Measurements from ENCODE around the gene MRPS6. TPM values are rescaled to one million over a fixed set of nuclear protein-coding genes. Genes with fewer than 3 reads are reported as not detected.

The MRPS6 gene
- total RNA-seq, 1 donor from 2014 or later = 139 TPM

DNA sequence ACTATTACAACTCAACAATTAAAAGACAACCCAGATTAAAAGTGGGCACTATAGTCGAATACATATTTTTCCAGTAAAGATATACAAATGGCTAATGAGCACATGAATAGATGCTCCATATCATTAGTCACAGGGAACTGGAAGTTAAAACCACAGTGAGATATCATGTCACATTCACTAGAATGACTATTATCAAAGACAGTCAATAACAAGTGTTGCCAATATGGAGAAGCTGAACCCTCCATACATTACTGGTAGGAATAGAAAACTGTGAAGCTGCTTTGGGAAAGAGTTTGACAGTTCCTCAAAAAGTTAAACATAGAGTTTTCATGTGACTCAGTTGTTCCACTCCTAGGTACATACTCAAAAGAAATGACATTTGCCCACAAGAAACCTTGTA lies 30.6 kb upstream of the MRPS6 start:
- H3K27me3 Mint-ChIP-seq (ENCODE audit: insufficient read depth) = peaks cover 9% of the 10 kb centered on the region
- peaks cover 6% of the 10 kb centered on the region for H3K36me3 Mint-ChIP-seq (ENCODE audit: low read depth)
- H3K9me3 Mint-ChIP-seq = peaks cover 9% of the 10 kb centered on the region
- intact Hi-C loops (cut with micrococcal nuclease) = loop anchor here (2.0 kb wide), 1 partner anchor 34 kb away; no protein-coding TSS in a partner anchor
- no peak for DNase-seq (ENCODE audit: low spot score)
- H3K27ac Mint-ChIP-seq = no peak overlapping the region
- no peak overlapping the region for H3K4me3 Mint-ChIP-seq
- H3K4me1 Mint-ChIP-seq (ENCODE audit: low read depth) = peaks cover 7% of the 10 kb centered on the region

DNA sequence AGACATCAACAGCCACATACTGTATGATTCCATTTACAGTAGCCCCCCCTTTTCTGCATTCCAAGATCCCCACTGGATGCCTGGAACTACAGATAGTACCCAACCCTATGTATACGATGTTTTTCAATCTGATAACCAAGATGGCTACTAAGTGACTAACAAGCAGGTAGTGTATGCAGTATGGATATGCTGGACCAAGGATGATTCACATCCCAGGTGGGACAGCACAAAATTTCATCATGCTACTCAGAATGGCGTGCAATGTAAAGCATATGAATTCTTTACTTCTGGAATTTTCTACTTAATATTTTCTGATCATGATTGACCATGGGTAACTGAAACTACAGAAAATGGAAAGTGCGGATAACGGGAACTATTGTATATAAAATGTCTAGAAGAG lies 30.0 kb upstream of the MRPS6 start:
- intact Hi-C loops (cut with micrococcal nuclease) = loop anchor here (2.0 kb wide), 1 partner anchor 33 kb away; no protein-coding TSS in a partner anchor
- Mint-ChIP-seq H3K27me3 (ENCODE audit: insufficient read depth) (peaks cover 9% of the 10 kb centered on the region), H3K9me3 (peaks cover 4% of the 10 kb centered on the region), H3K27ac (no peak overlapping the region), H3K4me3 (no peak overlapping the region), H3K36me3 (ENCODE audit: low read depth) (peaks cover 2% of the 10 kb centered on the region), H3K4me1 (ENCODE audit: low read depth) (peaks cover 7% of the 10 kb centered on the region)
- DNase-seq (ENCODE audit: low spot score) = no peak

DNA sequence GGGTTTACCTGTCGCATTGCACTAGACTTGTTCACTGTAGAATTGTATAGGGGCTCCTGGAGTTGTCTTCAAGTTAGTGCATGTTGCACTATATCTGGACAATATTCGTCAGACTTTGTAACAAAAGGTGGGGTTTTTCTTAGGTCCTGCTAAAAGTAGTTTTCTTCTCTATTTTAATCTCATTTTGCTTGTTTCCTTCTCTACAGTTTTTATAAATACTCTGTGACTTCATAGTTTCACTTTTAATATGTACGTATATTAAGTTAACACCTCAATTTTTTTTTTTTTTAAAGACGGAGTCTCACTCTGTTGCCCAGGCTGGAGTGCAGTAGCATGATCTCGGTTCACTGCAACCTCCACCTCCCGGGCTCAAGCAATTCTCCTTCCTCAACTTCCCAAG lies 26.5 kb upstream of the MRPS6 start:
- Mint-ChIP-seq H3K9me3 (peaks cover 3% of the 10 kb centered on the region), H3K4me1 (ENCODE audit: low read depth) (peaks cover 7% of the 10 kb centered on the region), H3K4me3 (no peak overlapping the region), H3K27ac (no peak overlapping the region), H3K27me3 (ENCODE audit: insufficient read depth) (peaks cover 4% of the 10 kb centered on the region), H3K36me3 (ENCODE audit: low read depth) (no peaks in the 10 kb centered on the region)
- no peak for DNase-seq (ENCODE audit: low spot score)
- intact Hi-C loops (cut with micrococcal nuclease) = no loop called here

DNA sequence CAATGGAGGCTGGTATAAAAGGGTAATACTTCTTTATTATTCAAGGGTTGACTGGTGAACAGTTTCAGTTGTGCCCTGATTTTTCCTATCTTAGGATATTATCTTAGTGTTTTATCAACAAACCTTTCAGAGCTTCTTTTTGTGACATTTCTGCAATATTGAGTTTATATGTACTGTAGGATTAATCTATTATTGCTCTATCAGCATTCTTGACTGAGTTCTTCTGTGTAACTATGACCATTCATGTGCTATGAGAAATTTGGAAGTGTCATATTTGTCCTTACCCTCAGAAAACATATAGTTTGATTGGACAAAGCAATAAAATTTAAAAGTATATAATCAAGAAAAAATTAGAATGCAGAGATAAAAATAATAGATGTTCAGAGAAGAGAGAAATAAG lies 25.5 kb upstream of the MRPS6 start:
- no peak for DNase-seq (ENCODE audit: low spot score)
- H3K36me3 Mint-ChIP-seq (ENCODE audit: low read depth) = no peaks in the 10 kb centered on the region
- peaks cover 7% of the 10 kb centered on the region for H3K4me1 Mint-ChIP-seq (ENCODE audit: low read depth)
- H3K27me3 Mint-ChIP-seq (ENCODE audit: insufficient read depth) = no peaks in the 10 kb centered on the region
- H3K4me3 Mint-ChIP-seq = no peak overlapping the region
- H3K9me3 Mint-ChIP-seq = peaks cover 3% of the 10 kb centered on the region
- H3K27ac Mint-ChIP-seq = no peak overlapping the region
- intact Hi-C loops (cut with micrococcal nuclease) = no loop called here

DNA sequence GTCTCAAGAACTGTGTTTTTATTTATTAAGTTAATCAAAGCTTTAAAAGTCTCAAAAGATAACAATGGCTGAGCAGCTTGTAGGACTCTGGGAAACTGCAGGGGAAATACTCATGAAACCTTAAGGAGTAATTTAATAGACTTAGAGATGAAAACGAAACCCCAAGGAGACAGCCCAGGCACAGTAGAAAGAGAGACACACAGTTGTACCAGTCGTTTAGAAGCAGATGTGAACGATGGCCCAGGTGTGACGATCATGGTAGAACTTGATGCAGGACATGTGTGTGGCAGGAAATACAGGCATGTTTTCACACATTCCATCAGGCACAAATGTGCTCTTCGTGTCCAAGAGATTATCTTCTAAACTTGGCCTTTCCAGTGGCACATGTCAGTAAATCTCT lies 21.2 kb upstream of the MRPS6 start:
- no peaks in the 10 kb centered on the region for H3K36me3 Mint-ChIP-seq (ENCODE audit: low read depth)
- no peak overlapping the region for H3K27ac Mint-ChIP-seq
- H3K4me3 Mint-ChIP-seq = no peak overlapping the region
- H3K4me1 Mint-ChIP-seq (ENCODE audit: low read depth) = no peaks in the 10 kb centered on the region
- H3K27me3 Mint-ChIP-seq (ENCODE audit: insufficient read depth) = no peaks in the 10 kb centered on the region
- intact Hi-C loops (cut with micrococcal nuclease) = no loop called here
- H3K9me3 Mint-ChIP-seq = no peaks in the 10 kb centered on the region
- DNase-seq (ENCODE audit: low spot score) = no peak

DNA sequence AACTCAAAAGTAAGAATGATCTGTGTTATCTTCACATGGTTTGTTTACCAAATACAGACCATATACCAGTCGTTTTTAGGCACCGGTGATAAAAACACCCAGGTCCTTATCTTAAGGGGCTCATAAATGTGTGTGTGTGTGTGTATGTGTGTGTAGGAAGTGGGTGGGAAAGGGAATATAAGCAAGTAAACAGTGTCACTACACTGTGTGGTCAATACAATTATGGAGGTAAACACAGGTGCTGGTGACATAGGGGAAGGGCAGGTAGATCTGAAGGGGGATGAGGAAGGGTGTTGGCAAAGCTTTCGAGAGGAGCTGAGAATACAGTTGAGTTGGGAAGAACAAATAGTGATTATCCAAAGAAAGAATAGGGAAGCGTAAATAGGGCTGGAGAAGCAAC lies 19.1 kb upstream of the MRPS6 start:
- intact Hi-C loops (cut with micrococcal nuclease) = no loop called here
- no peak for DNase-seq (ENCODE audit: low spot score)
- H3K36me3 Mint-ChIP-seq (ENCODE audit: low read depth) = no peaks in the 10 kb centered on the region
- no peaks in the 10 kb centered on the region for H3K4me1 Mint-ChIP-seq (ENCODE audit: low read depth)
- no peak overlapping the region for H3K4me3 Mint-ChIP-seq
- no peaks in the 10 kb centered on the region for H3K9me3 Mint-ChIP-seq
- no peaks in the 10 kb centered on the region for H3K27me3 Mint-ChIP-seq (ENCODE audit: insufficient read depth)
- H3K27ac Mint-ChIP-seq = no peak overlapping the region

DNA sequence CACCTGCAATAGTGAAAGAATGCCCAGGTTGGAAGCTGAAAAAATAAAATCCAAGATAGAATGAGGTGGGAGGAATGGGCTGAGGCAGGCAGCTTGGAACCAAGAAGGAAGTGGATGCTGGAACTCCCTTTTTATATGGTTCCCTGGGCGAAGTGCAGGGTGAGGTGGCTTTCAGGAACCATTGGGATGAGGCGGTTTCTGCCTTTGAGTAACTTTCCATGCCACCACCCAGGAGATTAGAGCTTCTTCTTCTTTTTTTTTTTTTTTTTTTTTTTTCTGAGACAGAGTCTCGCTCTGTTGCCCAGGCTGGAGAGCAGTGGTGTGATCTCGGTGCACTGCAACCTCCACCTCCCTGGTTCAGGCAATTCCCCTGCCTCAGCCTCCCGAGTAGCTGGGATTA lies 17.8 kb upstream of the MRPS6 start:
- no peaks in the 10 kb centered on the region for H3K27me3 Mint-ChIP-seq (ENCODE audit: insufficient read depth)

DNA sequence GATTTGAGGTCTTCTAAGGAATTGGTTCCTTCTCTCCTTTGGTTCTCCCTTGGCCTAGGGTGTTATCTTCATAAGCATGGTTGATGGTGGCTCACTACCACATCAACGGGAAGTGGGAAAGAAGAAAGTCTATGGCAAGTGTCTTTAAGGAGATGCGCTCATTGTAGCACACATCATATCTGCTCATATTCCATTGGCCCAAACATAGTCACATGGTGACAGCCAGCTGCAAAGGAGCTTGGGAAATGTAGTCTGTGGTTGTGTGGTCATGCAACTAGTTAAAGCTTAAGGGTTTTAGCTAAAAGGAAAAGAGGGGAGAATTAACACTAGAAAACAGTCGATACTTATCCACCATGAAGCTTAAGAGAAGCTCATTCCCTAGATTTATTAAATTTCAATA lies 11.4 kb upstream of the MRPS6 start:
- no peak overlapping the region for H3K27ac Mint-ChIP-seq
- H3K27me3 Mint-ChIP-seq (ENCODE audit: insufficient read depth) = peaks cover 5% of the 10 kb centered on the region
- no peaks in the 10 kb centered on the region for H3K4me1 Mint-ChIP-seq (ENCODE audit: low read depth)
- H3K4me3 Mint-ChIP-seq = no peak overlapping the region
- DNase-seq (ENCODE audit: low spot score) = no peak
- intact Hi-C loops (cut with micrococcal nuclease) = no loop called here
- peaks cover 7% of the 10 kb centered on the region for H3K9me3 Mint-ChIP-seq
- peaks cover 5% of the 10 kb centered on the region for H3K36me3 Mint-ChIP-seq (ENCODE audit: low read depth)

More for the DNA sequence above, 17.8 kb upstream of the MRPS6 start:
- H3K4me1 Mint-ChIP-seq (ENCODE audit: low read depth) = no peaks in the 10 kb centered on the region
- intact Hi-C loops (cut with micrococcal nuclease) = no loop called here
- no peak overlapping the region for H3K27ac Mint-ChIP-seq
- DNase-seq (ENCODE audit: low spot score) = no peak
- no peaks in the 10 kb centered on the region for H3K36me3 Mint-ChIP-seq (ENCODE audit: low read depth)
- no peaks in the 10 kb centered on the region for H3K9me3 Mint-ChIP-seq
- no peak overlapping the region for H3K4me3 Mint-ChIP-seq

DNA sequence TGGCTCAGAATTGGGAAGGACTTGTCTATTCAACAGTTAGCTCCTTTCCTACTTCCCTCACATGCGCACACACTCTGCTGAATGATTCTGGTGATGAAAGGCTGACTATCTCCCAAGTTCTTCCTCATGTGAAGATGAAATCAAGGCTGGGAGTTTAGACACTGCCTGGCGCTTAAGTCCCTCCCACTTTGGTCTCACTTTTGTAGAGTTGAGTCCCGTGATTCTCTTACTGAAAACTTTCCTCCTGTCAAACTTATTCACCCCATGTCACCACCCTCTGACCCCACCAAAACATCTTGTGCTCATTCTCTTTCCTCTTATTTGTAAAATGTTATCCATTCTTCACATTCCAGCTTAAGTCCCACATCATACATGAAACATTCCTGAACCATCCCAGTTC lies 8.4 kb upstream of the MRPS6 start:
- Mint-ChIP-seq H3K4me3 (no peak overlapping the region), H3K9me3 (peaks cover 7% of the 10 kb centered on the region), H3K4me1 (ENCODE audit: low read depth) (no peaks in the 10 kb centered on the region), H3K27ac (no peak overlapping the region), H3K27me3 (ENCODE audit: insufficient read depth) (peaks cover 9% of the 10 kb centered on the region), H3K36me3 (ENCODE audit: low read depth) (peaks cover 5% of the 10 kb centered on the region)
- no peak for DNase-seq (ENCODE audit: low spot score)
- intact Hi-C loops (cut with micrococcal nuclease) = no loop called here

DNA sequence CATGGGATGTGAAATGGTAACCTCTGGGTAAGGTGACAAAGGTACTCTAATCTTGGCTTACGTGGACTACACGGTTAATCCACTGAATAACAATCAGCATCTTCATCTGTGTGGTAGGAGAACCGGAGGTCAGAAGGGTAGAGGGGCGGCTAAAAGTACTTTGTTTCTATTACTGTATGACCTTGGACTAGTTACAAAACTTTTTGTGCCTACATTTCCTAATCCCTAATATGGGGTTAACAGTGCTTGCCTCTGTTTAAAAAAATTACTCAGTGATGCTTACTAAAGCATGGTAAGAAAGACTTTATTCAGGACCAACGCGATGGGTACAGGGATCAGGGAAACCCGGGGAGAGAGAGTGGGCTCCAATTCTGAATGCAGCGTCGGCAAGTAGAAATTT lies 1.7 kb upstream of the MRPS6 start:
- DNase-seq (ENCODE audit: low spot score) = no peak
- Mint-ChIP-seq H3K9me3 (no peaks in the 10 kb centered on the region), H3K4me3 (peak overlapping the region; percentile 85), H3K36me3 (ENCODE audit: low read depth) (peaks cover 24% of the 10 kb centered on the region), H3K4me1 (ENCODE audit: low read depth) (peaks cover 28% of the 10 kb centered on the region), H3K27me3 (ENCODE audit: insufficient read depth) (peaks cover 4% of the 10 kb centered on the region), H3K27ac (peak overlapping the region; percentile 62)
- intact Hi-C loops (cut with micrococcal nuclease) = loop anchor here (2.0 to 10.0 kb wide), 4 partner anchors 49 to 543 kb away; partner anchors contain the start of genes DONSON and RCAN1

DNA sequence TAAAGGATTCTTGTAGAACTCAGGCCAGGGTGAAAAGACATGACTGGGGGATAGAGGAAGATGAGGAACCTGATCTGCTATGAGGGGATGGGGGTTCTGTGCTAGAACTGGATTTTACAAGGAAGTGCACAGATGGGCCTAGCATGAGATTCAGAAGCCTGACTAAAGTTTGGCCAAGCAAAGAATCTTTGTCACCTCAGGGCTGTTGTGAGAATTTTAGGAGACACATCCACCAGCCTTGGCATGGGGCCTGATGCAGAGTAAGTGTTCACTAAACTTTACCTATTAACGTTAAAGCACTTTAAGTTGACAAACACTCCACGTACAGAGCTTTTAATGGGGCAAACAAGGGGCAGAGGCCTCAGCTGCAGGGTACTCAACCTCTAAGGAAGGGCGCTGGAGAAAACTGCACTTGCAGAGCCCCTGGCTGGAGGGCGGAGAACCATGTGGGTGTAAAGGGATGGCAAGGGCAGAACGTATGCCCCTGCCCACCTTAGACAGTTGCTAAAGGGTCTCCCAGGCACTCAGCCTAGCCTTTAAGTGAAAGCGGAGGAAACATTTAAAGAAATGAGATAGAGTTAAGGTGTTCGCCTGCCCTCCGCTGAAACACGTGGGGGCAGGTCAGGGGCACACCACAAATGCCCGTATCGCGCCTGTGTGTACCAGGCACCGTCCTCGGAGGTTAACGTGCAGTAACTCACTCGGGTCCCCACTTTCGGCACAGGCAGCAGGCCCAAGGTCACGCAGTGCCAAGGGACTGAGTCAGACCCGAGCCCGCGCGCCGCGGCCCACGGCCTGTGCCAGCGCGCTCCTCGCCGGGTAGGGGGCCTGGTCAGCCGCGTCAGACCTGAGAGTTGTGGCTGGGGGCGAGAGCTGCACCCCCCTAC lies 990 bp upstream of the MRPS6 start:
- H3K4me3 Mint-ChIP-seq = peak overlapping the region; percentile 85
- peaks cover 30% of the 10 kb centered on the region for H3K36me3 Mint-ChIP-seq (ENCODE audit: low read depth)
- DNase-seq (ENCODE audit: low spot score) = no peak
- H3K27me3 Mint-ChIP-seq (ENCODE audit: insufficient read depth) = peaks cover 4% of the 10 kb centered on the region
- peak overlapping the region; percentile 62 for H3K27ac Mint-ChIP-seq
- intact Hi-C loops (cut with micrococcal nuclease) = loop anchor here (2.0 to 10.0 kb wide), 4 partner anchors 50 to 542 kb away; partner anchors contain the start of genes DONSON and RCAN1
- no peaks in the 10 kb centered on the region for H3K9me3 Mint-ChIP-seq
- peaks cover 35% of the 10 kb centered on the region for H3K4me1 Mint-ChIP-seq (ENCODE audit: low read depth)

DNA sequence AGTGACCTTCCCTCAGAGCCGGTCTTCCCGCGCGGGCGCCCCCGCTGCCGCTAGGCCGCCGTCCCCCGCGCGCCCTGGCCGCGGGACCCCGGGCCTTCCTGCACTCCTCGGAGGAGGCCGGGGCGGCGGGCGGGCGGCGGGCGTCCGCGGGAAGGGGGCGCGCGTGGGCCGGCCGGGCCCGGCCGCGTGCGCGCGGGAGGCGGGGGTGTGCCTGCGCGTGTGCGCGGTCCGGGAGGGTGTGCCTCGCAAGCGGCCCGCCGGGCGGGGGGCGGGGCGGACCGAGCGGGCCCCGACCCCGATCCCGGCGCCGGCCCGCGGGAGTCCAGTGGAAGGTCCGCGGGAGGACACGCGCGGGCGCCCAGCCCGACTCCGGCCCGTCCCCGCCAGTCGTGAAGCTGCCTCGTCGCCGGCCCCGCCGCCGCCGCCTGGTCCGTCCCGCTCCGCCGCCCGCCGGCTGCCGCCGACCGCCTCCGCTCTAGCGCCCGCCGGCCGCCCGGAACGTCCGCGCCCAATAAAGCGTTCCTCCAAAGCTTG lies 438 bp downstream of the MRPS6 start:
- Mint-ChIP-seq H3K4me1 (ENCODE audit: low read depth) (peaks cover 49% of the 10 kb centered on the region), H3K27me3 (ENCODE audit: insufficient read depth) (peaks cover 4% of the 10 kb centered on the region), H3K27ac (peak overlapping the region; percentile 90), H3K36me3 (ENCODE audit: low read depth) (peaks cover 41% of the 10 kb centered on the region), H3K4me3 (peak overlapping the region; percentile 96), H3K9me3 (no peaks in the 10 kb centered on the region)
- intact Hi-C loops (cut with micrococcal nuclease) = loop anchor here (2.0 to 10.0 kb wide), 5 partner anchors 15 to 541 kb away; partner anchors contain the start of genes DONSON and RCAN1
- DNase-seq (ENCODE audit: low spot score) = peak; percentile 57

Data from activated T-helper 1 cell treated with anti-CD3 and anti-CD28 coated beads, Interleukin-12 subunit alpha, Interleukin-12 subunit beta, Interleukin-2, Interleukin-4 antibody, amounts not matched to agents 30 ng/mL and 10 ng/mL and 1 ng/mL, durations not matched to agents 14 hours and 24 hours and 36 hours (primary cell).